ENCODE data around the gene COL8A1. TPM values are rescaled to one million over a fixed set of nuclear protein-coding genes. Genes with fewer than 3 reads are reported as not detected.
"Not testable (repeated sequence)": the region's sequence is repeated elsewhere in the genome, so short reads cannot be mapped to it uniquely, and the experiment has no call there.

COL8A1 gene
- total RNA-seq, 3 donors from 2014 or later: 0.11 TPM; not detected in 2

DNA sequence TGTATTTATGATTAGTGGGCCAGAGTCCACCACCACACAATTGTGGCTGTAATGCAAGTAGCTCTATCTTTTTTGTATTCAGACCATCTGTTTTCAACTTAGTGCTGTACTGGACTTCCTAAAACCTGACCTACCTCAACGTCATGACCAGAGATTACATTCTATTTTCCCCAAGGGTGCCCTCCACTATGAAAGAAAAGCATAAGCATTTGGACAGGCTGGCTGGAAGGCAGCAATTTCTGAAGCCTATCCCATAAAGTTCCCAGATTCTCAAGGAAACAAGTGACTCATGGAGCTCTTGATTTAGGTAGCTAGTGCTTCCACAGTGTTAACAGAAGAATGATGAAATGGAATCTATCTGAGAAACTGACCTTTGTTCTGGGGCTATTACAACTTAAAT, 75.8 kb downstream of the COL8A1 start:
- no peaks in the 10 kb centered on the region for H3K9me3 Mint-ChIP-seq
- no peak overlapping the region for H3K4me3 Mint-ChIP-seq
- no peaks in the 10 kb centered on the region for H3K36me3 Mint-ChIP-seq (ENCODE audit: insufficient read depth)
- ATAC-seq (no peak), DNase-seq (no peak)
- H3K27me3 Mint-ChIP-seq (ENCODE audit: low read depth): peaks cover 10% of the 10 kb centered on the region
- no peaks in the 10 kb centered on the region for H3K4me1 Mint-ChIP-seq (ENCODE audit: low read depth)

GRCh38 chr3:99714575-99714974, 76.2 kb downstream of the COL8A1 start:
- Mint-ChIP-seq H3K9me3 (no peaks in the 10 kb centered on the region), H3K4me1 (ENCODE audit: low read depth) (no peaks in the 10 kb centered on the region), H3K27me3 (ENCODE audit: low read depth) (peaks cover 10% of the 10 kb centered on the region), H3K4me3 (no peak overlapping the region), H3K36me3 (ENCODE audit: insufficient read depth) (no peaks in the 10 kb centered on the region)
- ATAC-seq: no peak
- no peak for DNase-seq

- no peak for DNase-seq
- Mint-ChIP-seq H3K9me3 (no peaks in the 10 kb centered on the region), H3K36me3 (ENCODE audit: insufficient read depth) (no peaks in the 10 kb centered on the region), H3K27me3 (ENCODE audit: low read depth) (peaks cover 10% of the 10 kb centered on the region), H3K4me1 (ENCODE audit: low read depth) (no peaks in the 10 kb centered on the region), H3K4me3 (no peak overlapping the region)
- ATAC-seq: no peak
These were observed 78.1 kb downstream of the COL8A1 start for GRCh38 chr3:99716463-99716995.

DNA sequence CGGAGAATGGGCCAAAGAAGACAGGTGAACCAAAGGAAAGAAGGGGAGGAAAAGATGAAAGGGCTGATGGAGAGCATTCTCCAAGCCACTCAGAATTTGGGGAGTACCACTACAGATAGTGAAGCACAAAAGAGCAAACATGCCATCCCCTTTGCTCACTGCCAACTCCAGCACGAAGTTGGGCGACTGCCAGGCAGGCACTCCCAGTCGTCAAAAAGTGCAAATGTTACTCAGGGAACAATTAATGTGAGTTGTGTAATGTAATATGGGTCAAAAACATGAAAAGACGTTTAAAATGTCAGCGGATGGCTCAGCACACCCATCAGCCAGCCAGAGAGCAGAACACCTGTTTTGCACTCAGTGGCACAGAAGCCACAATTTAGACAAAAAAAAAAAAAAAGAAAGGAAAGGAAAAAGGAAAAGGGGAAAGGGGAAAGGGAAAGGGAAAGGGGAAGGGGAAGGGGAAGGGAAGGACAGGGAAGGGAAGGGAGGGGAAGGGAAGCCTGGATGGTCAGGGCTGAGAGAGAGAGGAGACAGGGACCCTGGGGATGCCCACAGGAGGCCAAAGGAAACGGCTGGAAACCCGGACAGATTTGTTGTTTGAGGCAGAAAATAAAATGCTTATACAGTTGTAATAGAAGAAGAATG, 82.7 kb downstream of the COL8A1 start:
- Mint-ChIP-seq H3K4me1 (ENCODE audit: low read depth) (no peaks in the 10 kb centered on the region), H3K4me3 (no peak overlapping the region), H3K36me3 (ENCODE audit: insufficient read depth) (no peaks in the 10 kb centered on the region), H3K27me3 (ENCODE audit: low read depth) (no peaks in the 10 kb centered on the region), H3K9me3 (no peaks in the 10 kb centered on the region)
- DNase-seq (no peak), ATAC-seq (no peak)

DNA sequence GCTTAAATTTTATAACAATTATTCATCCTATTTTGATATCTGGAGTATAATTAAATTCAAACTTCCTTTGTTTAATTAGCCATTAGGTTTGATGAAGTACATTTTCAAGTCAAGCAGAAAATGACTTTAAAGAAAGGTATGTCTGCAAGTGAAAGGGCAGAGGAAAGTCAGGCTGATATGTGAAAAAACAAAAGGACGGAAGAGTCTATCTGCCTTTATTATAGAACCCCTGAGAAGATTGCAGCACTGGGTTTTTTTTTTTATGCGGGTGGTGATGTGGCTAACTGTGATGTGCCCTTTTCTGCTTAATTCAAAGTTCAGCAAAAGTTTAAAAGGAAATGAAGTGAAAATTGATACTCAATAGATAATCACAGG, 83.2 kb downstream of the COL8A1 start:
- no peaks in the 10 kb centered on the region for H3K36me3 Mint-ChIP-seq (ENCODE audit: insufficient read depth)
- no peak for ATAC-seq
- no peak for DNase-seq
- H3K27me3 Mint-ChIP-seq (ENCODE audit: low read depth): peaks cover under 1% of the 10 kb centered on the region
- no peak overlapping the region for H3K4me3 Mint-ChIP-seq
- H3K9me3 Mint-ChIP-seq: no peaks in the 10 kb centered on the region
- no peaks in the 10 kb centered on the region for H3K4me1 Mint-ChIP-seq (ENCODE audit: low read depth)

- H3K27me3 Mint-ChIP-seq (ENCODE audit: low read depth): peaks cover 2% of the 10 kb centered on the region
- ATAC-seq: no peak
- no peaks in the 10 kb centered on the region for H3K4me1 Mint-ChIP-seq (ENCODE audit: low read depth)
- no peaks in the 10 kb centered on the region for H3K9me3 Mint-ChIP-seq
- H3K4me3 Mint-ChIP-seq: no peak overlapping the region
- no peak for DNase-seq
- H3K36me3 Mint-ChIP-seq (ENCODE audit: insufficient read depth): no peaks in the 10 kb centered on the region
These were observed 85.9 kb downstream of the COL8A1 start for GRCh38 chr3:99724276-99724675.

- peaks cover 4% of the 10 kb centered on the region for H3K27me3 Mint-ChIP-seq (ENCODE audit: low read depth)
- DNase-seq (no peak), ATAC-seq (no peak)
- no peak overlapping the region for H3K4me3 Mint-ChIP-seq
- H3K36me3 Mint-ChIP-seq (ENCODE audit: insufficient read depth): no peaks in the 10 kb centered on the region
- H3K4me1 Mint-ChIP-seq (ENCODE audit: low read depth): no peaks in the 10 kb centered on the region
- no peaks in the 10 kb centered on the region for H3K9me3 Mint-ChIP-seq
These were observed 92.5 kb downstream of the COL8A1 start for GRCh38 chr3:99730870-99731269.

- DNase-seq (no peak), ATAC-seq (no peak)
- no peaks in the 10 kb centered on the region for H3K9me3 Mint-ChIP-seq
- H3K36me3 Mint-ChIP-seq (ENCODE audit: insufficient read depth): no peaks in the 10 kb centered on the region
- H3K27me3 Mint-ChIP-seq (ENCODE audit: low read depth): peaks cover 4% of the 10 kb centered on the region
- H3K4me3 Mint-ChIP-seq: no peak overlapping the region
- H3K4me1 Mint-ChIP-seq (ENCODE audit: low read depth): no peaks in the 10 kb centered on the region
These were observed 93.1 kb downstream of the COL8A1 start for GRCh38 chr3:99731499-99731898.

DNA sequence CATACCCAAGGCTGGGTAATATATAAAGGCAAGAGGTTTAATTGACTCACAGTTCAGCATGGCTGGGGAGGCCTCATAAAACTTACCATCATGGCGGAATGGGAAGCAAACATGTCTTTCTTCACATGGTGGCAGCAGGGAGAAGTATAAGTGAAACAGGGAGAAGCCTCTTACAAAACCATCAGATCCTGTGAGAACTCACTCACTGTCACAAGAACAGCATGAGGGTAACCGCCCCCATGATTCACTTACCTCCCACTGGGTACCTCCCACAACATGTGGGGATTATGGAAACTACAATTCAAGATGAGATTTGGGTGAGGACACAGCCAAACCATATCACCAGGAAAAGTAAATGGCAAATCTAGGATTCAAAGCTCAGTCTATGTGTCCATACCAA, 102.0 kb downstream of the COL8A1 start:
- not testable (repeated sequence) for H3K27me3 Mint-ChIP-seq (ENCODE audit: low read depth); DNase-seq; H3K4me3 Mint-ChIP-seq; ATAC-seq; H3K4me1 Mint-ChIP-seq (ENCODE audit: low read depth); H3K36me3 Mint-ChIP-seq (ENCODE audit: insufficient read depth); H3K9me3 Mint-ChIP-seq

DNA sequence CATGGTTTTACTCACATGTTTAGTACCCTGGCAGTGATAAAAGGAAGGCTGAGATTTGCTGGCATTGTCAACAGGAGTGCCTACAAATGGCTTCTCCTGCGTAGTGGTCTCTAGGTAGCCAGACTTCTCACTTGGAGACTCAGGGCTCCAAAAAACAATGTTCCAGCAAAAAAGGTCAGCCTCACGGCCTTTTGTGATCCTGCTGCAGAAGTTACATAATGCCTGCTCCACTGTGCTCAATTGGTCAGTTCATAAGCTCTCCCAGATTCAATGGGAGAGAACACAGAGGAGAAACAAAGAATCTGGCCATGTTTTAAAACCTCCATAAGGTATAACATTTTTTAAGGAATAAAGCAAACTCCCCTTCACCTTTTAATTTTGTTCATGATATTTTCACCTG, 103.2 kb downstream of the COL8A1 start:
- no peaks in the 10 kb centered on the region for H3K4me1 Mint-ChIP-seq (ENCODE audit: low read depth)
- H3K36me3 Mint-ChIP-seq (ENCODE audit: insufficient read depth): no peaks in the 10 kb centered on the region
- H3K9me3 Mint-ChIP-seq: no peaks in the 10 kb centered on the region
- DNase-seq (no peak), ATAC-seq (no peak)
- no peak overlapping the region for H3K4me3 Mint-ChIP-seq
- peaks cover 9% of the 10 kb centered on the region for H3K27me3 Mint-ChIP-seq (ENCODE audit: low read depth)

GRCh38 chr3:99747915-99748314, 109.5 kb downstream of the COL8A1 start:
- no peak for DNase-seq
- peaks cover 5% of the 10 kb centered on the region for H3K27me3 Mint-ChIP-seq (ENCODE audit: low read depth)
- no peak overlapping the region for H3K4me3 Mint-ChIP-seq
- H3K4me1 Mint-ChIP-seq (ENCODE audit: low read depth): no peaks in the 10 kb centered on the region
- ATAC-seq: no peak
- no peaks in the 10 kb centered on the region for H3K9me3 Mint-ChIP-seq
- no peaks in the 10 kb centered on the region for H3K36me3 Mint-ChIP-seq (ENCODE audit: insufficient read depth)

DNA sequence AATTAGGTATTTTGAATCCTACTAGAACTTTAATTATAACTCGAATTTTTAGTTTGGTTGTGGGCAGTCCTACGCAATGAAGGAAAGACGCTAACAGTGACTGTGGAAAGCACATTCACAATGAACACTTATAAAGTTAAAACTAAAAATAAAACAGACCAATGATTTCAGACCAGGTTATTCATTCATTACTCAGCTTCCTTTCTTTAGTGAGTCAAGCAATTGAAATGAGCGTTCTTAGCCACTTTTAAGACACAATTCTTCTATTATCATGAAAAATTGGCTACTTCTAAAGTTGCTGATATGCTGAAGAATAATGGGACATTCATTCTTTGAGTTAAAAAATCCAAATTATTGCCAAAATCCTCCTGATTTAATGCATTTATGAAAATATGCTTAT, 113.3 kb downstream of the COL8A1 start:
- Mint-ChIP-seq H3K4me3 (no peak overlapping the region), H3K9me3 (no peaks in the 10 kb centered on the region), H3K4me1 (ENCODE audit: low read depth) (no peaks in the 10 kb centered on the region), H3K27me3 (ENCODE audit: low read depth) (peaks cover 6% of the 10 kb centered on the region), H3K36me3 (ENCODE audit: insufficient read depth) (no peaks in the 10 kb centered on the region)
- DNase-seq (no peak), ATAC-seq (no peak)

DNA sequence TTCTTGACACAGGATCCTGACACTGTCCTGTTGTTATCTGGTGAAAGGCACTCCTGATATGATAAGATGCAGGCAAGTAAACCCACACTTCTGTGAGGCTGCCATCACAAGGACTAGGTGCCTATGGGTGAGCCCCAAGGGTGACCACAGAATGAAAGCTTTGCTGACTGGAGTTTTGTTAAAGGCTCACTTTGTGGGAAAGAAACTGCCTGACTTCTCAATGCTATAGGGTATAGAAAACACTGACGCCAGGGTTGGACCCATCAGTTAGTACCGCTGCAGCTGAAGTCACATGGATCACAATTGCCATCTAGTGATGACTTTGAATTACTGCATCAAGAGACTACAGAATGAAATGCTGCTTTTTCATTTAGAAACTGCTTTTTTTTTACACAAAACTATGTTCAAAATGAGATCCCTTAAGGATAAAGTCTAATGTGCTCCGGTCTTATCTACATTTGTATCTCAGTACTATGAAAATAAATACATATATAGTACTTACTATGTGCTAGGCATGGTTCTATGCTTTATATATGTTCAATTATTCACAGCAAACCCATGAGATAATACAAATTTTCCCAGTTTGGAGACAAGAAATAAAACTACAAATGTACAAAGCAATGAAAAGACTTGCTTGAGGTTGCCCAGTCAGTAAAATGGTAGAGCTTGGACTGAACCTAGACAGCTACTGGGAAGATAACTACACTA, 115.0 kb downstream of the COL8A1 start:
- DNase-seq (no peak), ATAC-seq (peak; percentile 48 to 73)
- Mint-ChIP-seq H3K36me3 (ENCODE audit: insufficient read depth) (no peaks in the 10 kb centered on the region), H3K9me3 (no peaks in the 10 kb centered on the region), H3K27me3 (ENCODE audit: low read depth) (peaks cover 6% of the 10 kb centered on the region), H3K4me1 (ENCODE audit: low read depth) (no peaks in the 10 kb centered on the region), H3K4me3 (no peak overlapping the region)

GRCh38 chr3:99755831-99756230, 117.4 kb downstream of the COL8A1 start:
- H3K4me3 Mint-ChIP-seq: no peak overlapping the region

DNA sequence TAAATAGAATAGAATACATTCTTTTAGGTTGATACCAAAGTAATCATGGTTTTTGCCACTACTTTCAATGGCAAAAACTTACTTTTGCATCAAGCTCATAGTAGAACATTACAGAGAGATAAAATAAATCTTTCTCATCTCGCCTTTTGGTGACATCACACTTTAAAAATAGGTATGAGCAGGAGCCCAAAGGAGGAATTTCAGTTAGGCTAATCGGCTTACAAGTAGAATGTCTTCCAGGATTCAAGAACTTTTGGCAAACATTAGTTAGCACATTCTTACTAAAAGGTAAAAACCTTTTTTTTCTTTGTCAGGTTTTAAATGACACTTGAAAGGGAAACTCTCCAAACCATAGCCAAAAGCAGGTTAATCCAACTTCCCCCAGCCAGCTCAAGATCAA, 119.6 kb downstream of the COL8A1 start:
- Mint-ChIP-seq H3K9me3 (no peaks in the 10 kb centered on the region), H3K36me3 (ENCODE audit: insufficient read depth) (no peaks in the 10 kb centered on the region), H3K4me1 (ENCODE audit: low read depth) (no peaks in the 10 kb centered on the region), H3K4me3 (no peak overlapping the region), H3K27me3 (ENCODE audit: low read depth) (peaks cover 12% of the 10 kb centered on the region)
- ATAC-seq (no peak), DNase-seq (no peak)

More at GRCh38 chr3:99755831-99756230, 117.4 kb downstream of the COL8A1 start:
- no peaks in the 10 kb centered on the region for H3K9me3 Mint-ChIP-seq
- no peak for ATAC-seq
- no peak for DNase-seq
- no peaks in the 10 kb centered on the region for H3K4me1 Mint-ChIP-seq (ENCODE audit: low read depth)
- no peaks in the 10 kb centered on the region for H3K36me3 Mint-ChIP-seq (ENCODE audit: insufficient read depth)
- H3K27me3 Mint-ChIP-seq (ENCODE audit: low read depth): peaks cover 10% of the 10 kb centered on the region

Measured in activated T-cell treated with anti-CD3 and anti-CD28 coated beads, Interleukin-2, amount 50 U/mL, for 4 hours (primary cell).